Hepatocyte (in vitro differentiated cells): ENCODE measurements around the gene MIA. TPM values are rescaled to one million over a fixed set of nuclear protein-coding genes. Genes with fewer than 3 reads are reported as not detected.
"Not testable (repeated sequence)": the region's sequence is repeated elsewhere in the genome, so short reads cannot be mapped to it uniquely, and the experiment has no call there.

Experiments
- DNase-seq: peaks from one replicate; pipeline ENCODE4 v3.0.0-alpha.2; 2016; ENCODE audit warnings: low spot score
- H2AFZ ChIP-seq: fragments of 200-600 bp; sonication (generic); 2 replicates; pipeline ENCODE4 v1.6.0; 2016; ENCODE audit warnings: antibody characterized with exemption, mild to moderate bottlenecking
- H3K27ac ChIP-seq: fragments of 200-600 bp; sonication (generic); 2 replicates; pipeline ENCODE4 v1.5.1; 2016; ENCODE audit warnings: mild to moderate bottlenecking
- H3K27me3 ChIP-seq: fragments of 200-600 bp; sonication (generic); 2 replicates; pipeline ENCODE4 v1.6.1; 2016
- H3K36me3 ChIP-seq: fragments of 200-600 bp; sonication (generic); replicated peaks from 2 replicates; pipeline ENCODE4 v1.5.1; 2016; ENCODE audit warnings: low read depth; ENCODE audit not compliant: insufficient read depth
- H3K4me1 ChIP-seq: fragments of 200-600 bp; sonication (generic); 2 replicates; pipeline ENCODE4 v1.5.1; 2016; ENCODE audit warnings: mild to moderate bottlenecking, moderate library complexity; ENCODE audit not compliant: insufficient read depth
- H3K4me2 ChIP-seq: fragments of 200-600 bp; sonication (generic); 2 replicates; pipeline ENCODE4 v1.6.0; 2016
- H3K4me3 ChIP-seq: fragments of 200-600 bp; sonication (generic); 2 replicates; pipeline ENCODE4 v1.5.1; 2016; ENCODE audit warnings: mild to moderate bottlenecking
- H3K79me2 ChIP-seq: fragments of 200-600 bp; sonication (generic); 2 replicates; pipeline ENCODE4 v1.6.0; 2017; ENCODE audit warnings: mild to moderate bottlenecking
- H3K9me2 ChIP-seq: fragments of 200-600 bp; sonication (generic); replicated peaks from 2 replicates; pipeline ENCODE4 v1.6.0; 2017; ENCODE audit warnings: mild to moderate bottlenecking; ENCODE audit not compliant: insufficient read depth
- H3K9me3 ChIP-seq: fragments of 200-600 bp; sonication (generic); 2 replicates; pipeline ENCODE4 v1.5.1; 2016; ENCODE audit warnings: low read depth, mild to moderate bottlenecking
- H4K20me1 ChIP-seq: fragments of 200-600 bp; sonication (generic); 2 replicates; pipeline ENCODE4 v1.6.0; 2016; ENCODE audit warnings: mild to moderate bottlenecking; ENCODE audit not compliant: insufficient read depth, poor library complexity, severe bottlenecking
- CTCF ChIP-seq: fragments of 200-600 bp; sonication (generic); IDR thresholded peaks from 2 replicates; pipeline ENCODE4 v1.5.1; 2016; ENCODE audit warnings: antibody characterized with exemption, mild to moderate bottlenecking; ENCODE audit not compliant: poor library complexity
- EZH2 ChIP-seq: fragments of 200-600 bp; sonication (generic); IDR thresholded peaks from 2 replicates; pipeline ENCODE4 v1.6.1; 2016; ENCODE audit warnings: antibody characterized with exemption, mild to moderate bottlenecking, borderline replicate concordance
- EZH2phosphoT487 ChIP-seq: fragments of 200-600 bp; sonication (generic); IDR thresholded peaks from one replicate; pipeline ENCODE4 v1.6.1; 2018; ENCODE audit warnings: antibody characterized with exemption, mild to moderate bottlenecking, low read depth, moderate library complexity; ENCODE audit not compliant: unreplicated experiment, severe bottlenecking
- WGBS: methylation state at CpG from one replicate; pipeline ENCODE4 v1.1.6; 2016; ENCODE audit warnings: low lambda C conversion rate; ENCODE audit errors: missing lambda C conversion rate; 5-methylcytosine and 5-hydroxymethylcytosine counted together
- polyA plus RNA-seq: library from polyadenylated mRNA; unstranded; fragments of >200 nt; fragmentation: Nextera tagmentation; extraction: Ambion mirVana; gene quantifications from 2 replicates; pipeline ENCODE4 v1.2.1, GENCODE V29; 2016
- total RNA-seq: library from RNA; depleted of rRNA; stranded (reverse); fragments of >200 nt; gene quantifications from 2 replicates; pipeline ENCODE4 v1.2.3, GENCODE V29; 2014

Gene MIA
- total and polyA plus RNA-seq, 2 experiments from 2014 or later: 0.86 TPM; not detected in 1

- DNase-seq: peak; percentile 57
- Histone ChIP-seq H3K9me3 (no peaks in the 10 kb centered on the region), H3K79me2 (peaks cover 4% of the 10 kb centered on the region), H3K4me1 (peaks cover 6% of the 10 kb centered on the region), H3K9me2 (no peaks in the 10 kb centered on the region), H4K20me1 (no peaks in the 10 kb centered on the region), H3K36me3 (no peaks in the 10 kb centered on the region), H2AFZ (peak overlapping the region; percentile 16), H3K4me3 (peak overlapping the region; percentile 26), H3K4me2 (peak overlapping the region; percentile 72), H3K27ac (peak overlapping the region; percentile 95), H3K27me3 (no peaks in the 10 kb centered on the region)
- TF ChIP-seq EZH2phosphoT487 (no peak), CTCF (no peak), EZH2 (no peak)
- 4% methylated on average over 7 of the region's 7 CpGs for WGBS
These were observed 3.5 kb downstream of the MIA start for GRCh38 chr19:40778706-40779284.

GRCh38 chr19:40780582-40780981 lies 5.3 kb downstream of the MIA start:
- no peak for TF ChIP-seq EZH2
- no peak for TF ChIP-seq CTCF
- no peak overlapping the region for H3K4me3 ChIP-seq
- H3K27ac ChIP-seq: no peak overlapping the region
- no peaks in the 10 kb centered on the region for H3K9me3 ChIP-seq
- no peaks in the 10 kb centered on the region for H3K9me2 ChIP-seq
- H3K27me3 ChIP-seq: no peaks in the 10 kb centered on the region
- no peak for DNase-seq
- peaks cover 4% of the 10 kb centered on the region for H3K79me2 ChIP-seq
- 97% methylated on average over 5 of the region's 5 CpGs for WGBS
- H3K4me1 ChIP-seq: peaks cover 6% of the 10 kb centered on the region
- H4K20me1 ChIP-seq: no peaks in the 10 kb centered on the region
- no peak overlapping the region for H3K4me2 ChIP-seq
- H3K36me3 ChIP-seq: no peaks in the 10 kb centered on the region
- no peak overlapping the region for H2AFZ ChIP-seq

- no peaks in the 10 kb centered on the region for H3K36me3 ChIP-seq
- no peak overlapping the region for H3K4me3 ChIP-seq
- no peak for DNase-seq
- peaks cover 4% of the 10 kb centered on the region for H3K79me2 ChIP-seq
- no peaks in the 10 kb centered on the region for H3K27me3 ChIP-seq
- no peak overlapping the region for H2AFZ ChIP-seq
- H3K4me1 ChIP-seq: peaks cover 6% of the 10 kb centered on the region
- TF ChIP-seq EZH2 (no peak), CTCF (no peak)
- no peak overlapping the region for H3K27ac ChIP-seq
- H3K9me3 ChIP-seq: no peaks in the 10 kb centered on the region
- no peak overlapping the region for H3K4me2 ChIP-seq
- WGBS: 97% methylated on average over 7 of the region's 7 CpGs
- H4K20me1 ChIP-seq: no peaks in the 10 kb centered on the region
- H3K9me2 ChIP-seq: no peaks in the 10 kb centered on the region
These were observed 5.8 kb downstream of the MIA start for GRCh38 chr19:40781140-40781539.

- Histone ChIP-seq H3K9me3 (no peaks in the 10 kb centered on the region), H3K9me2 (no peaks in the 10 kb centered on the region), H3K4me3 (no peak overlapping the region), H3K36me3 (no peaks in the 10 kb centered on the region), H4K20me1 (no peaks in the 10 kb centered on the region), H3K4me1 (no peaks in the 10 kb centered on the region), H3K79me2 (peaks cover 4% of the 10 kb centered on the region), H3K27me3 (no peaks in the 10 kb centered on the region), H3K27ac (no peak overlapping the region), H2AFZ (no peak overlapping the region), H3K4me2 (no peak overlapping the region)
- WGBS: 95% methylated on average over 14 of the region's 14 CpGs
- no peak for DNase-seq
- TF ChIP-seq EZH2phosphoT487 (no peak), EZH2 (no peak), CTCF (no peak)
These were observed 8.4 kb downstream of the MIA start for GRCh38 chr19:40783711-40784110.

GRCh38 chr19:40784146-40784545 lies 8.8 kb downstream of the MIA start:
- not testable (repeated sequence) for H3K4me2 ChIP-seq, H3K9me3 ChIP-seq, H3K27ac ChIP-seq, H3K36me3 ChIP-seq, H3K79me2 ChIP-seq, DNase-seq, H2AFZ ChIP-seq, H3K4me1 ChIP-seq, H3K27me3 ChIP-seq, H3K4me3 ChIP-seq, H3K9me2 ChIP-seq, H4K20me1 ChIP-seq
- 100% methylated on average over 2 of the region's 2 CpGs for WGBS
